HL-60 (cell line): ENCODE data around the gene CCDC69.
A peak's percentile ranks its signal among the peaks of the same experiment; 100 is the strongest.
"Not testable (repeated sequence)": the region's sequence is repeated elsewhere in the genome, so short reads cannot be mapped to it uniquely, and the experiment has no call there.

ENCODE experiments used
- DNase-seq, 2 experiments: peaks; one replicate each; pipeline ENCODE4 v3.0.0-alpha.2; 2010 to 2020; ENCODE audit warnings: low read depth in 1 of 2, low spot score in 1 of 2
- H3K27ac ChIP-seq: fragments of 250-450 bp; sonication (Bioruptor Pico); replicated peaks from 2 replicates; pipeline ENCODE4 v1.5.1; 2020; ENCODE audit warnings: mild to moderate bottlenecking, moderate library complexity
- H3K27me3 ChIP-seq: fragments of 250-450 bp; sonication (Bioruptor Pico); 2 replicates; pipeline ENCODE4 v1.5.1; 2021; ENCODE audit warnings: mild to moderate bottlenecking, moderate library complexity; ENCODE audit not compliant: insufficient read depth, poor library complexity, severe bottlenecking
- H3K4me3 ChIP-seq: replicated peaks from 2 replicates; pipeline ENCODE4 v1.5.1; 2011; ENCODE audit warnings: mild to moderate bottlenecking, control low read depth, low read length; ENCODE audit not compliant: insufficient read depth
- CTCF ChIP-seq: IDR thresholded peaks from one replicate; pipeline ENCODE4 v1.5.1; 2011; ENCODE audit warnings: low read length, control low read depth, inconsistent platforms; ENCODE audit not compliant: insufficient read depth
- GABPA ChIP-seq: IDR thresholded peaks from 2 replicates; pipeline ENCODE4 v1.6.1; 2012; ENCODE audit warnings: low read depth
- POLR2AphosphoS5 ChIP-seq: IDR thresholded peaks from 2 replicates; pipeline ENCODE4 v1.6.1; 2012; ENCODE audit warnings: low read depth
- REST ChIP-seq: IDR thresholded peaks from 2 replicates; pipeline ENCODE4 v1.6.1; 2012; ENCODE audit warnings: low read depth; ENCODE audit not compliant: insufficient replicate concordance
- SPI1 ChIP-seq: IDR thresholded peaks from 2 replicates; pipeline ENCODE4 v1.6.1; 2012; ENCODE audit warnings: low read depth, mild to moderate bottlenecking, borderline replicate concordance

CCDC69 gene

GRCh38 chr5:151236888-151237287 lies 13.0 kb upstream of the CCDC69 start:
- no peaks in the 10 kb centered on the region for H3K27me3 ChIP-seq
- no peak for DNase-seq
- H3K27ac ChIP-seq, result no peak overlapping the region
- TF ChIP-seq CTCF (no peak), GABPA (no peak), POLR2AphosphoS5 (no peak), REST (no peak), SPI1 (no peak)
- no peak overlapping the region for H3K4me3 ChIP-seq

GRCh38 chr5:151235239-151235571 lies 11.3 kb upstream of the CCDC69 start:
- H3K4me3 ChIP-seq, H3K27ac ChIP-seq, DNase-seq: not testable (repeated sequence)

GRCh38 chr5:151234476-151235238 lies 10.8 kb upstream of the CCDC69 start:
- Histone ChIP-seq H3K27me3 (no peaks in the 10 kb centered on the region), H3K27ac (no peak overlapping the region), H3K4me3 (no peak overlapping the region)
- TF ChIP-seq SPI1 (no peak), POLR2AphosphoS5 (0 out of 2 replicates have a peak, but pooled peaks have one; percentile 18)
- DNase-seq, result peak in 1 of 2 experiments; percentile 79

More at GRCh38 chr5:151235239-151235571, 11.3 kb upstream of the CCDC69 start:
- H3K27me3 ChIP-seq, result not testable (repeated sequence)

- H3K4me3 ChIP-seq, result no peak overlapping the region
- no peak overlapping the region for H3K27ac ChIP-seq
- TF ChIP-seq CTCF, result no peak
- TF ChIP-seq REST, result no peak
- no peak for TF ChIP-seq SPI1
- no peak for DNase-seq
- no peaks in the 10 kb centered on the region for H3K27me3 ChIP-seq
Measured at GRCh38 chr5:151233616-151234085, 9.8 kb upstream of the CCDC69 start.

GRCh38 chr5:151231359-151231758 lies 7.5 kb upstream of the CCDC69 start:
- Histone ChIP-seq H3K27ac (no peak overlapping the region), H3K4me3 (no peak overlapping the region), H3K27me3 (no peaks in the 10 kb centered on the region)
- no peak for DNase-seq
- TF ChIP-seq GABPA (no peak), SPI1 (no peak), REST (no peak)
